Transverse colon (tissue), 4 donors: ENCODE data around the gene LRRC63. TPM values are rescaled to one million over a fixed set of nuclear protein-coding genes. Genes with fewer than 3 reads are reported as not detected.

Experiments used
- DNase-seq: peaks from one replicate; pipeline ENCODE4 v3.0.0-alpha.2; 2019
- H3K27ac ChIP-seq, 4 donors: fragments of 200-600 bp; sonication (generic); 2 replicates each; pipeline ENCODE4 v1.5.1; 2016 to 2018; ENCODE audit warnings: inconsistent platforms in 4 of 4
- H3K27me3 ChIP-seq: fragments of 200-600 bp; sonication (generic); 2 replicates; pipeline ENCODE4 v1.5.1; 2017; ENCODE audit warnings: inconsistent platforms
- H3K36me3 ChIP-seq, 4 donors: fragments of 200-600 bp; sonication (generic); 2 replicates each; pipeline ENCODE4 v1.5.1; 2017 to 2019; ENCODE audit warnings: inconsistent platforms in 4 of 4
- H3K4me1 ChIP-seq, 4 donors: fragments of 200-600 bp; sonication (generic); 2 replicates each; pipeline ENCODE4 v1.5.1; 2017 to 2020; ENCODE audit warnings: inconsistent platforms in 4 of 4
- H3K4me3 ChIP-seq, 4 donors: fragments of 200-600 bp; sonication (generic); 1 replicate in 1 of 4; 2 replicates in 3 of 4; pipeline versions ENCODE4 v1.5.1 to v1.6.1; 2017 to 2019; ENCODE audit warnings: inconsistent platforms in 4 of 4
- H3K9me3 ChIP-seq, 2 donors: fragments of 200-600 bp; sonication (generic); 2 replicates each; pipeline ENCODE4 v1.5.1; 2017 to 2019; ENCODE audit warnings: inconsistent platforms in 2 of 2
- EP300 ChIP-seq: sonication (generic); formaldehyde crosslinking; IDR thresholded peaks from one replicate; pipeline ENCODE4 v1.6.1; 2017; ENCODE audit warnings: antibody characterized with exemption, low read depth
- POLR2A ChIP-seq: fragments of 450-650 bp; IDR thresholded peaks from one replicate; pipeline ENCODE4 v1.6.1; 2016; ENCODE audit warnings: antibody characterized with exemption, mild to moderate bottlenecking, moderate library complexity
- POLR2AphosphoS5 ChIP-seq, 3 donors: sonication (generic); formaldehyde crosslinking; IDR thresholded peaks; one replicate each; pipeline ENCODE4 v1.6.1; 2016; ENCODE audit warnings: antibody characterized with exemption in 3 of 3
- WGBS, 2 donors: methylation state at CpG; one replicate each; pipeline ENCODE4 v1.1.5; 2018; ENCODE audit warnings: low coverage in 1 of 2; 5-methylcytosine and 5-hydroxymethylcytosine counted together
- in situ Hi-C, 4 donors: fragments of 200-750 bp; cut with MboI; loops; one replicate each; pipeline versions ENCODE4 v1.15.0 to v1.15.1; 2017; ENCODE audit warnings: low sequenced_read_pairs in 3 of 4, low pct_ligation_motif_present in 1 of 4, low pct_unique_long_range_greater_than_20kb in 1 of 4
- intact Hi-C: fragments of 100-400 bp; cut with DNase I; formaldehyde crosslinking; loops from one replicate; pipeline ENCODE4 v1.15.1; 2023; ENCODE audit warnings: low total_unique reads
- total RNA-seq, 4 donors: library from RNA; depleted of rRNA; stranded (reverse); fragments of >200 nt; gene quantifications; one replicate each; pipeline ENCODE4 v1.1.0, GENCODE V29; 2016
- TF ChIP-seq, protein P1 (sequence below), 5 experiments: fragments of 200-600 bp in 3 of 5; fragments of 450-650 bp in 2 of 5; sonication (generic) in 3 of 5; IDR thresholded peaks; 1 replicate in 2 of 5; 2 replicates in 3 of 5; pipeline ENCODE4 v1.5.1; 2016 to 2017; ENCODE audit warnings: antibody characterized with exemption in 5 of 5, inconsistent platforms in 3 of 5, mild to moderate bottlenecking in 2 of 5, moderate library complexity in 1 of 5

The LRRC63 gene
- total RNA-seq, 4 donors from 2014 or later: 0.32 TPM; not detected in 3

DNA sequence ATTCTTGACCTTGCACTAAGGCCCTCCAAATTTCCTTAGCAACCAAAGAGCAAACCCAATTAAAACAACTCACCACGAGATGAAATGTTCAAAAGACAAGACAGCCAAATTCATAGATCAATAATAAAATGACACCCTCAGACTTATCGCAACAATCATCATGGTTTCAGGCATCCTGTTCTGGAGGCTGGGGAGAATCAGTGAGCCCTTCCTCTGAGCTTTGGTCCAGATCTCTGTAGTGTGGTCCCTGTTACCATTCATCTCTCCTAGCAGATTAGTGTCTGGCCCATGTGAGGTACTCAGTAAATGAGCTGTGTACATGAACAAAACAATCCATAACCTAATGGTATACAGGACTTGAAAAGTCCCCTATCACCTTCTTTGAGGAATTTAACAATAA lies 42.0 kb upstream of the LRRC63 start:
- peak overlapping the region in 1 of 4 donors; percentile 36 for H3K27ac ChIP-seq
- in situ Hi-C loops: no loop called here
- TF ChIP-seq POLR2AphosphoS5 (IDR thresholded peaks at IDR 0.05): no peak
- TF ChIP-seq EP300: no peak
- no peak for TF ChIP-seq POLR2A
- TF ChIP-seq, protein P1, sequence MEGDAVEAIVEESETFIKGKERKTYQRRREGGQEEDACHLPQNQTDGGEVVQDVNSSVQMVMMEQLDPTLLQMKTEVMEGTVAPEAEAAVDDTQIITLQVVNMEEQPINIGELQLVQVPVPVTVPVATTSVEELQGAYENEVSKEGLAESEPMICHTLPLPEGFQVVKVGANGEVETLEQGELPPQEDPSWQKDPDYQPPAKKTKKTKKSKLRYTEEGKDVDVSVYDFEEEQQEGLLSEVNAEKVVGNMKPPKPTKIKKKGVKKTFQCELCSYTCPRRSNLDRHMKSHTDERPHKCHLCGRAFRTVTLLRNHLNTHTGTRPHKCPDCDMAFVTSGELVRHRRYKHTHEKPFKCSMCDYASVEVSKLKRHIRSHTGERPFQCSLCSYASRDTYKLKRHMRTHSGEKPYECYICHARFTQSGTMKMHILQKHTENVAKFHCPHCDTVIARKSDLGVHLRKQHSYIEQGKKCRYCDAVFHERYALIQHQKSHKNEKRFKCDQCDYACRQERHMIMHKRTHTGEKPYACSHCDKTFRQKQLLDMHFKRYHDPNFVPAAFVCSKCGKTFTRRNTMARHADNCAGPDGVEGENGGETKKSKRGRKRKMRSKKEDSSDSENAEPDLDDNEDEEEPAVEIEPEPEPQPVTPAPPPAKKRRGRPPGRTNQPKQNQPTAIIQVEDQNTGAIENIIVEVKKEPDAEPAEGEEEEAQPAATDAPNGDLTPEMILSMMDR (IDR thresholded peaks at IDR 0.05): no peak

DNA sequence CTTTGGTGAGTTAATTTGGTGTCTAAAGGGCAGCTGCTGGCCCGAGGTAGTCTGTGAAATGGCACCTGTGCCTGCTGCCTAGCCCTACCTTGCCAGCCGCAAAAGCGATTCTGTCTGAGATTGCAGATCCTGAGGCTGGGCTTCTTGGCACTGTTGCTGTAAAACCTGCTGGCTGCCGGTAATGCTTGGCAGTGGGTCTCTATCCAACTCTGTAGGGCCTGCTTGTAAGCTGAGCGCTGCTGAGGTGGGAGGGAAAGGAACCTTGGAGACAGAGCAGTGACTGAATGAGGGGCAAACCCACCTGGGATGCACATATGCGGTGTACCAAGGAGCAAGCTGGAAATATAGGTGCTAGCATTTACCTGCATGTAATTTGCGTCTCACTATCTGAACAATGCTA lies 41.5 kb upstream of the LRRC63 start:
- peak overlapping the region in 1 of 4 donors; percentile 36 for H3K27ac ChIP-seq
- in situ Hi-C loops: no loop called here
- H3K9me3 ChIP-seq: no peaks in the 10 kb centered on the region
- no peak for TF ChIP-seq EP300
- TF ChIP-seq POLR2AphosphoS5 (IDR thresholded peaks at IDR 0.05): no peak
- TF ChIP-seq, protein P1 (IDR thresholded peaks at IDR 0.05): no peak
- TF ChIP-seq POLR2A: no peak
- peaks cover 0 to 33% (median 0%) of the 10 kb centered on the region in 4 donors for H3K4me1 ChIP-seq
- WGBS, 2 donors: 67 to 71% methylated on average over 4 to 7 of the region's 7 CpGs
- intact Hi-C loops: no loop called here
- no peaks in the 10 kb centered on the region for H3K27me3 ChIP-seq
- no peak overlapping the region for H3K4me3 ChIP-seq
- no peaks in the 10 kb centered on the region for H3K36me3 ChIP-seq
- DNase-seq: no peak

More for the DNA sequence above, 42.0 kb upstream of the LRRC63 start:
- Histone ChIP-seq H3K36me3 (no peaks in the 10 kb centered on the region), H3K9me3 (no peaks in the 10 kb centered on the region), H3K27me3 (no peaks in the 10 kb centered on the region), H3K4me1 (peaks cover 0 to 33% (median 0%) of the 10 kb centered on the region in 4 donors), H3K4me3 (no peak overlapping the region)
- intact Hi-C loops: no loop called here
- no peak for DNase-seq
- WGBS, 2 donors: 62 to 69% methylated on average over 2 of the region's 2 CpGs

- peaks cover 0 to 33% (median 0%) of the 10 kb centered on the region in 4 donors for H3K4me1 ChIP-seq
- intact Hi-C loops: no loop called here
- peak overlapping the region; percentile 20 to 69 (median 48) for H3K27ac ChIP-seq
- TF ChIP-seq, protein P1 (IDR thresholded peaks at IDR 0.05): no peak
- TF ChIP-seq EP300: no peak
- no peak for TF ChIP-seq POLR2AphosphoS5 (IDR thresholded peaks at IDR 0.05)
- no peak for TF ChIP-seq POLR2A
- no peaks in the 10 kb centered on the region for H3K27me3 ChIP-seq
- H3K36me3 ChIP-seq: no peaks in the 10 kb centered on the region
- H3K4me3 ChIP-seq: no peak overlapping the region
- H3K9me3 ChIP-seq: no peaks in the 10 kb centered on the region
- DNase-seq: no peak
- in situ Hi-C loops: no loop called here
- WGBS, 2 donors: 47 to 54% methylated on average over 3 of the region's 3 CpGs
Observed at GRCh38 chr13:46170687-46171086, 41.0 kb upstream of the LRRC63 start.

- Histone ChIP-seq H3K36me3 (no peaks in the 10 kb centered on the region), H3K4me3 (no peak overlapping the region), H3K4me1 (peaks cover 0 to 31% (median 0%) of the 10 kb centered on the region in 4 donors), H3K9me3 (no peaks in the 10 kb centered on the region), H3K27me3 (no peaks in the 10 kb centered on the region), H3K27ac (peak overlapping the region; percentile 20 to 69 (median 48))
- DNase-seq: no peak
- intact Hi-C loops: no loop called here
- 61 to 73% methylated on average over 3 to 4 of the region's 4 CpGs for WGBS, 2 donors
- TF ChIP-seq POLR2A (no peak), EP300 (no peak), POLR2AphosphoS5 (IDR thresholded peaks at IDR 0.05) (no peak)
- TF ChIP-seq, protein P1 (IDR thresholded peaks at IDR 0.05): no peak
- in situ Hi-C loops: no loop called here
Observed at GRCh38 chr13:46171217-46171616, 40.5 kb upstream of the LRRC63 start.
